Vagina (tissue), 2 donors: ENCODE results near the gene WDR48. TPM values are rescaled to one million over a fixed set of nuclear protein-coding genes. Genes with fewer than 3 reads are reported as not detected.

ENCODE experiments used
- DNase-seq, 2 donors: peaks; one replicate each; pipeline ENCODE4 v3.0.0-alpha.2; 2017; ENCODE audit errors: extremely low spot score in 2 of 2
- H3K27ac ChIP-seq: fragments of 200-600 bp; sonication (generic); one replicate; pipeline ENCODE4 v1.5.1; 2019
- H3K27me3 ChIP-seq: fragments of 200-600 bp; sonication (generic); one replicate; pipeline ENCODE4 v1.5.1; 2019
- H3K36me3 ChIP-seq, 2 donors: fragments of 200-600 bp; sonication (generic); one replicate each; pipeline ENCODE4 v1.5.1; 2017 to 2019
- H3K4me1 ChIP-seq: fragments of 200-600 bp; sonication (generic); one replicate; pipeline ENCODE4 v1.5.1; 2019
- H3K4me3 ChIP-seq, 2 donors: fragments of 200-600 bp; sonication (generic); 1 replicate in 1 of 2; 2 replicates in 1 of 2; pipeline ENCODE4 v1.5.1; 2016 to 2019
- H3K9me3 ChIP-seq: fragments of 200-600 bp; sonication (generic); one replicate; pipeline ENCODE4 v1.5.1; 2019
- POLR2A ChIP-seq, 2 donors: fragments of 450-650 bp; IDR thresholded peaks; one replicate each; pipeline ENCODE4 v1.6.1; 2017; ENCODE audit warnings: antibody characterized with exemption in 2 of 2, mild to moderate bottlenecking in 2 of 2, moderate library complexity in 2 of 2
- POLR2AphosphoS5 ChIP-seq, 2 donors: sonication (generic); formaldehyde crosslinking; IDR thresholded peaks; one replicate each; pipeline ENCODE4 v1.9.0; 2017; ENCODE audit warnings: antibody characterized with exemption in 2 of 2, mild to moderate bottlenecking in 2 of 2, low read depth in 1 of 2; ENCODE audit not compliant: insufficient read depth in 1 of 2
- intact Hi-C: fragments of 100-400 bp; cut with DNase I; formaldehyde crosslinking; loops from one replicate; pipeline ENCODE4 v1.15.1; 2023
- total RNA-seq: library from RNA; depleted of rRNA; stranded (reverse); fragments of >200 nt; gene quantifications from one replicate; pipeline ENCODE4 v1.2.3, GENCODE V29; 2016
- TF ChIP-seq, protein P1 (sequence below), 3 experiments: fragments of 450-650 bp in 2 of 3; fragments of 200-600 bp in 1 of 3; sonication (generic) in 1 of 3; IDR thresholded peaks; one replicate each; pipeline ENCODE4 v1.5.1; 2017 to 2019; ENCODE audit warnings: antibody characterized with exemption in 3 of 3, mild to moderate bottlenecking in 2 of 3, moderate library complexity in 2 of 3

The WDR48 gene
- total RNA-seq, 1 donor from 2014 or later = 43.7 TPM

DNA sequence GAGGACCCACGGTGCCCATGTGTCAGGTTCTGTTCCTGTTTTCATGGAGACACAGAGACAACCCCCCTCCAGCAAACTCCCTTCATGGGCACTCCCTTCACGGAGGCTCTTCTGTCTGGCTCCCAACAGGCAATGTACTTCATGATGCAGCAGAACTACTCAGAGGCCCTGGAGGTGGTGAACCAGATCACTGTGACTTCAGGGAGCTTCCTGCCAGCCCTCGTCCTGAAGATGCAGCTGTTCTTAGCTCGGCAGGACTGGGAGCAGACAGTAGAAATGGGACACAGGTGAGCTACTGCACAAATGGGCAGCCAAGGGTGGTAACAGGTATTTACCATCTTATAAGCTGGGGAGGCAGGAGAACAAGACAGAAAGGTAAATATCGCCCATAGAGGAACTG is 62.6 kb downstream of the WDR48 start:
- intact Hi-C loops = no loop called here
- no peak for TF ChIP-seq POLR2AphosphoS5 (IDR thresholded peaks at IDR 0.05; ENCODE audit: insufficient read depth in 1 of 2, low read depth in 1 of 2)
- no peak for TF ChIP-seq POLR2A (IDR thresholded peaks at IDR 0.05)
- TF ChIP-seq, protein P1, sequence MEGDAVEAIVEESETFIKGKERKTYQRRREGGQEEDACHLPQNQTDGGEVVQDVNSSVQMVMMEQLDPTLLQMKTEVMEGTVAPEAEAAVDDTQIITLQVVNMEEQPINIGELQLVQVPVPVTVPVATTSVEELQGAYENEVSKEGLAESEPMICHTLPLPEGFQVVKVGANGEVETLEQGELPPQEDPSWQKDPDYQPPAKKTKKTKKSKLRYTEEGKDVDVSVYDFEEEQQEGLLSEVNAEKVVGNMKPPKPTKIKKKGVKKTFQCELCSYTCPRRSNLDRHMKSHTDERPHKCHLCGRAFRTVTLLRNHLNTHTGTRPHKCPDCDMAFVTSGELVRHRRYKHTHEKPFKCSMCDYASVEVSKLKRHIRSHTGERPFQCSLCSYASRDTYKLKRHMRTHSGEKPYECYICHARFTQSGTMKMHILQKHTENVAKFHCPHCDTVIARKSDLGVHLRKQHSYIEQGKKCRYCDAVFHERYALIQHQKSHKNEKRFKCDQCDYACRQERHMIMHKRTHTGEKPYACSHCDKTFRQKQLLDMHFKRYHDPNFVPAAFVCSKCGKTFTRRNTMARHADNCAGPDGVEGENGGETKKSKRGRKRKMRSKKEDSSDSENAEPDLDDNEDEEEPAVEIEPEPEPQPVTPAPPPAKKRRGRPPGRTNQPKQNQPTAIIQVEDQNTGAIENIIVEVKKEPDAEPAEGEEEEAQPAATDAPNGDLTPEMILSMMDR (IDR thresholded peaks at IDR 0.05) = no peak
- no peaks in the 10 kb centered on the region for H3K9me3 ChIP-seq

GRCh38 chr3:39115870-39116269 is 64.1 kb downstream of the WDR48 start:
- Histone ChIP-seq H3K27me3 (no peaks in the 10 kb centered on the region), H3K9me3 (no peaks in the 10 kb centered on the region), H3K4me1 (no peaks in the 10 kb centered on the region), H3K36me3 (peaks cover 0 to 31% of the 10 kb centered on the region in 2 donors), H3K27ac (no peak overlapping the region), H3K4me3 (no peak overlapping the region)
- no peak for DNase-seq
- TF ChIP-seq POLR2A (IDR thresholded peaks at IDR 0.05) = no peak
- no peak for TF ChIP-seq POLR2AphosphoS5 (IDR thresholded peaks at IDR 0.05; ENCODE audit: insufficient read depth in 1 of 2, low read depth in 1 of 2)
- TF ChIP-seq, protein P1 (IDR thresholded peaks at IDR 0.05) = no peak
- intact Hi-C loops = no loop called here

More for the DNA sequence above, 62.6 kb downstream of the WDR48 start:
- no peaks in the 10 kb centered on the region for H3K27me3 ChIP-seq
- no peaks in the 10 kb centered on the region for H3K4me1 ChIP-seq
- no peak overlapping the region for H3K4me3 ChIP-seq
- no peak for DNase-seq
- no peak overlapping the region for H3K27ac ChIP-seq
- peaks cover 0 to 20% of the 10 kb centered on the region in 2 donors for H3K36me3 ChIP-seq

DNA sequence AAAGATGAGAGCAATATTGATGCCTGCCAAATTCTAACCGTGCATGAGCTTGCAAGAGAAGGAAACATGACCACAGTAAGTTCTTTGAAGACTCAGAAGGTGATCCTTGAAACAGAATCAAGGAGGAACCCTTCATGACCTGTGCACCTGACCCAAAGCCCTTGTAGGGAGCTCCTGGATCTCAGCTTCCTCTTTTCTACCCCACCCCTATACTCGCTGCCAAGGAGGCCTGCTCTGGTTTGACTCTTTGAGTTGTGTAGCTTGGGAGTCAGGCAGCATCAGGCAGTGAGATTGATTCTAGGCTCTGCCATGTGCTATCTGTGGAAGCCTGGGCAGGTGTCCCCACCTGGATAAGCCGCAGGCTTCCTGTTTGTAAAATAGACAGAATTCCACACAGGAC is 66.3 kb downstream of the WDR48 start:
- no peak for TF ChIP-seq POLR2AphosphoS5 (IDR thresholded peaks at IDR 0.05; ENCODE audit: insufficient read depth in 1 of 2, low read depth in 1 of 2)
- no peak for TF ChIP-seq POLR2A (IDR thresholded peaks at IDR 0.05)
- TF ChIP-seq, protein P1 (IDR thresholded peaks at IDR 0.05) = no peak
- Histone ChIP-seq H3K36me3 (peaks cover 0 to 32% of the 10 kb centered on the region in 2 donors), H3K9me3 (no peaks in the 10 kb centered on the region), H3K27me3 (no peaks in the 10 kb centered on the region), H3K4me3 (no peak overlapping the region), H3K4me1 (no peaks in the 10 kb centered on the region), H3K27ac (no peak overlapping the region)
- DNase-seq = no peak
- intact Hi-C loops = no loop called here

- no peak overlapping the region for H3K4me3 ChIP-seq
- intact Hi-C loops = no loop called here
- H3K27ac ChIP-seq = no peak overlapping the region
- no peaks in the 10 kb centered on the region for H3K27me3 ChIP-seq
- DNase-seq = no peak
- no peaks in the 10 kb centered on the region for H3K4me1 ChIP-seq
- no peaks in the 10 kb centered on the region for H3K9me3 ChIP-seq
- TF ChIP-seq POLR2A (IDR thresholded peaks at IDR 0.05) = no peak
- peaks cover 0 to 32% of the 10 kb centered on the region in 2 donors for H3K36me3 ChIP-seq
Observed at GRCh38 chr3:39118931-39119660, 67.3 kb downstream of the WDR48 start.

DNA sequence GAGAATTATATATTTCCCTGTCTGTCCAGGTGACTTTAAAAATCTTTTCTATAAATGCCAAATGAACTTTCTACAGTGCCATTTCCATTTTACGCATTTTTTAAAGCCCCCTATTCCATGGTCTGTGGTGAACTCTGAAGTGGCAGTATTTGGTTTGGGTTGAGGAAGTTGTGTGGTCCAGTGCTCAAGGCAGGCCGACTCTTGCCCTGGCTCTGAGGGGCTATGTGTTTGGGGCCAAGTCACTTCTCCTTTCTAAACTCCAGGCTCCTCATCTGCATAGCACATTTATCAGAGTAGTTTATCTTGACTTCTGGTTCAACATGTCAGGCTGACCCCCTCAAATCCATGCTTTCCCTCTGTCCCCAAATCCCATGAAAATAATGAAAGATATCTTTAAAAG is 69.8 kb downstream of the WDR48 start:
- no peak for DNase-seq
- H3K4me3 ChIP-seq = no peak overlapping the region
- intact Hi-C loops = no loop called here

More for the DNA sequence above, 69.8 kb downstream of the WDR48 start:
- TF ChIP-seq, protein P1 (IDR thresholded peaks at IDR 0.05) = no peak
- TF ChIP-seq POLR2AphosphoS5 (IDR thresholded peaks at IDR 0.05; ENCODE audit: insufficient read depth in 1 of 2, low read depth in 1 of 2) (no peak), POLR2A (IDR thresholded peaks at IDR 0.05) (no peak)
- H3K9me3 ChIP-seq = no peaks in the 10 kb centered on the region
- no peak overlapping the region for H3K27ac ChIP-seq
- peaks cover 15% of the 10 kb centered on the region for H3K4me1 ChIP-seq
- H3K36me3 ChIP-seq = peaks cover 0 to 32% of the 10 kb centered on the region in 2 donors
- H3K27me3 ChIP-seq = no peaks in the 10 kb centered on the region
